GM19193 (cell line): ENCODE data around the gene OR10A3.

ENCODE experiments used
- POLR2A ChIP-seq: IDR thresholded peaks from 4 replicates; pipeline ENCODE4 v1.6.1; 2011; ENCODE audit not compliant: insufficient read depth, insufficient read length; ENCODE audit errors: extremely low read depth

Gene OR10A3

DNA sequence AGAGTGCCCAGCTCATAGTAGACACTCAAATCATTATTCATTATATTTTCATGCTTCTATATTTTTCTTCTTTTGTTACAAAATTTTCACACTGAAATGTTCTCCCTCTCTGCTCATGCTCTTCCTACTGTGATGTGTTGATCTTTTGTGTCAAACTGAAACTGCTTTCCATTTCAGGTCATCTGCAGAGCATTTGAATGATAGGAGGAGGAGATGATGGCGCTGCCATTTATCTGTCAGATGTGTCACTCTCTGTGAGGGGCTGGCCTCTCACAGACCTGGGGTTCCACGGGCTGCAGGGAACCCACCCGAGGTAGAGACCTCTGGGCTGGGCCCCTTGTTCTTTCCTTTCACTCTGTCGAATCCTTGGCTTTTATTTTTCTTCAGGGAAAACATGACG lies 51.5 kb downstream of the OR10A3 start:
- TF ChIP-seq POLR2A: no peak
